AG08396 (cell line): ENCODE data around the gene CRK.
"Not testable (repeated sequence)": the region's sequence is repeated elsewhere in the genome, so short reads cannot be mapped to it uniquely, and the experiment has no call there.

Experiments used
- DNase-seq: peaks from one replicate; pipeline ENCODE4 v3.0.0; 2012; ENCODE audit warnings: low spot score, mixed read lengths

Gene CRK

DNA sequence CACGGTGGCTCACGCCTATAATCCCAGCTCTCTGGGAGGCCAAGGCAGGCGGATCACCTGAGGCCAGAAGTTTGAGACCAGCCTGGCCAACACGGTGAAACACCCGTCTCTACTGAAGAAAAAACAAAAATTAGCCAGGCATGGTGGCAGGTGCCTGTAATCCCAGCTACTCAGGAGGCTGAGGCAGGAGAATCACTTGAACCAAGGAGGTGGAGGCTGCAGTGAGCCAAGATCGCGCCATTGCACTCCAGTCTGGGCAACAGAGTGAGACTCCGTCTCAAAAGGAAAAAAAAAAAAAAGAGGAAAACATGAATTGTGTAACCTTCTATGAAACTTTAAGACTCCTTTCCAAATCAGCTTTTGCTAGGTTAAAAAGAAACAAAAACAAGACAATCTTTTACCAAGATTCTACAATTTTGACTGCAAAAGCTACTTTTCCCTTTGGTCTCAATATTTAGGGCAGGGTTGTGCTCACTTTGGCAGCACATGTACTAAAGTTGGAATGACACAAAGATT is 69.3 kb downstream of the CRK start:
- DNase-seq, result not testable (repeated sequence)

DNA sequence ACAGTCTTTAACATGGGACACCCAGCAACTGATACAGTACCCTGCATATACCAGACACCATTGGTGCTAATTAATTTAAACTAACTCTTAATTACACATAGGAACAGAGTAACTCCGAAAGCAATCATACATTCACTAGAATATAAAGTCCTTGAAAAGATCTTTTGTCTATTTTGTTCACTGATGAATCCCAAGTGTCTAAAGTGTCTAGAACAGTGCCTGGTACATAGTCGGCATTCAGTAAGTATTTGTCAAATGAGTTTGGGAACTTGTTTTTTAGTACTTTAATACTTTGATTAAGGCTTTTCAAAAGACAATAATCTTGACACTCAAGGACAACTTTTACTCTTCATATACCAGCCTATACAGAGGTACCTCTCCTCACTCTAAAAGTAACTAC is 69.8 kb downstream of the CRK start:
- DNase-seq, result no peak

DNA sequence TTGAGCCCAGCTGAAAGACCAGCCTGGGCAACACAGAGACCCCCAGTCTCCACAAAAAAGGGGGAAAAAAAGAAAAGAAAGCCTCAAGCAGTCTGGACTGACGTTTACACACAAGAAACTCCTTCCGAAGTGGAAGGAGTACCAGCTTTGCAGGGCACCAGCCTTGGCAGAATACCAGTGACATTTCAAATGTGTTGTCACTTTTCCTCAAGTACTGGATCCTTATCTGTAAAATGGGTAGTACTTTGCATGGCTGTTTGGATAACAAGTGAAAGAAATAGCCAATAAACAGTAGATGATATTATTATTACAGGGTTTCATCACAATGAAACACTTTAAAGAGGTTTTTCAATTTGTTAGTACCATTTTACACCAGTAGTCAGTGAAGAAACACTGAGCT is 70.2 kb downstream of the CRK start:
- DNase-seq, result no peak

DNA sequence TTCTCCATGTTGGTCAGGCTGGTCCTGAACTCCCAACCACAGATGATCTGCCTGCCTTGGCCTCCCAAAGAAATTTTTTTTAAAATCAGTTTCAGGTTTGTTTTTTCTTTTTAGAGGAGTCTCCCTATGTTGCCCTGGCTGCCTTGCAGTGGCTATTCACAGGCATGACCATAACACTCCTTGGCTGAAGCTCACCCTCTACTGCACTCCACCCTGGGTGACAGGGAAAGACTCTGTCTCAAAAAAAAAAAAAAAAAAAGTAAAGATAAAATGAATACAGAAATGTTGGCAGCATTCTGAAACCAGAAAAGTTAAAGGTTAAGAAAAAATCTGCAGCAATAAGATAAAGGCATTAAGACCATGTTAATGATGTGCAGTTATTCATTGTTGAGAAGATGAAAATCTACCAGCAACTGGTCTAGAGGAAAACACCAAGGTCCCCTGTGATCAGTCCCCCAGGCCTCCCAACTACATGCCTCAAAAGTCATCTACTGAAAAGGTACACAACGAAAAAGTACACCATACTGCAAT is 71.1 kb downstream of the CRK start:
- DNase-seq, result no peak

DNA sequence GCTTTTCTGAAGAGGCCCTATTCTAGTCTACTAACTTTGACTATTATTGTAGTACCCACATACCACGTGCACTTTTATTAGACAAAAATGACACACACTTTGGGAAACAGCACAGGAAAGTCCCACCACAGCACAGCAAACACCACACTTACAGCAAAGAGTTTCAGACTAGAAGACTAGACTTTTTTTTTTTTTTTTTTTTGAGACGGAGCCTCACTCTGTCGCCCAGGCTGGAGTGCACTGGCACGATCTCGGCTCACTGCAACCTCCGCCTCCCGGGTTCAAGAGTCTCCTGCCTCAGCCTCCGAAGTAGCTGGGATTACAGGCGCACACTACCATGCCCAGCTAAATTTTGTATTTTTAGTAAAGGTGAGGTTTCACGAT is 76.1 kb downstream of the CRK start:
- no peak for DNase-seq

DNA sequence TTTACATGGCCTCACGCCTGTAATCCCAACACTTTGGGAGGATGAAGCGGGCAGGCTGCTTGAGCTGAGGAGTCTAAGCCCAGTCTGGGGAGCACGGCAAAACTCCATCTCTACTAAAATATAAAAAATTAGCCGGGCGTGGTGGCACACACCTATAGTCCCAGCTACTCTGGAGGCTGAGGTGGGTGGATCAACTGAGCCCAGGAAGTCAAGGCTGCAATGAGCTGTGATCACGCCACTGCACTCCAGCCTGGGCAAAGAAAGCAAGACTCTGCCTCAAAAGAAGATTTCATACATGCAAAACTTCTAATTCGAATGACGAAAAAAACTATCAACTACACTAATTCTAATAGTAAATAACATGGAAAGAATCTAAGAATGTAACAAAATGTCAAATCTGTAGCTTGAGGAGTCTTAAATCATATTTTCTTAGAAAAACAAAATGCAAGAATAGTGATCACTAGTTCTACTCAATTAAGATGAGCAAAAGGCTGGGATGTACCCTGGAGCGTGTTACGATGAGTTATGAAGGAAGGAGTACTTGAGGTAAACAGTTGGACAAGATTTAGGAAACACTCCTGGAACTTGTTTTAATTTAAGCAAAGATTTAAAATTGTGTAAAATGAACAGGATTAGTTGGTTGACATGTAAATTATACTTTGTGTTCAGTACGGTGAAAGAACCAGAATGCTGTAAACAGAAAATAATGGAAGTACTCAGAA is 76.7 kb downstream of the CRK start:
- DNase-seq, result no peak

DNA sequence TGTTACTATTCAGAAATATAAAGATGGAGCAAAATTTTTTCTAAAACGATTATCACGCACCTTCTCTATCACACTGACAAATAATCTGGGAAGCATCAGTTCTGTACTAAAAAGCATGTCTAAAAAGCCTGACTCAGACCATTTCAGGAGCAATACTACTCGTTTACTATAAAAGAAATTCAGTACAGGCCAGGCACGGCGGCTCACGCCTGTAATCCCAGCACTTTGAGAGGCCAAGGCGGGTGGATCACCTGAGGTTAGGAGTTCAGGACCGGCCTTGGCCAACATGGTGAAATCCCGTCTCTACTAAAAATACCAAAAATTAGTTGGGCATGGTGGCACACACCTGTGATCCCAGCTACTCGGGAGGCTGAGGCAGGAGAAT is 77.6 kb downstream of the CRK start:
- not testable (repeated sequence) for DNase-seq

DNA sequence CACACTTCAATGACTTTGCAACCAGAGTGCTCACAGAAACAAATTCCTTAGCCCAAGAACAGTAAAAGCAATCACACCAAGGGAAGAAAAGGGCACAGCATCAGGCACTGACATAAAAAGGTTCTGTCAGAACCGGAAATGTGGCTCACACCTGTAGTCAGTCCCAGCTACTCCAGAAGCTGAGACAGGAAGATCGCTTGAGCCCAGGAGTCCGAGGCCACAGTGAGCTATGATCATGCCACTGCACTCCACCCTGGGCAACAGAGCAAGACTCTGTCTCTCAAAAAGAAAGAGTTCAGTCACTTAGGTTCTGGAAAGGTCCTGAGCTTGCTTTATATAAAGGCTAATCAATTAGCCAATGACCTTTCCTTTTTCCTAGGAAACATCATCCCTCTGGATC is 78.7 kb downstream of the CRK start:
- DNase-seq, result no peak

DNA sequence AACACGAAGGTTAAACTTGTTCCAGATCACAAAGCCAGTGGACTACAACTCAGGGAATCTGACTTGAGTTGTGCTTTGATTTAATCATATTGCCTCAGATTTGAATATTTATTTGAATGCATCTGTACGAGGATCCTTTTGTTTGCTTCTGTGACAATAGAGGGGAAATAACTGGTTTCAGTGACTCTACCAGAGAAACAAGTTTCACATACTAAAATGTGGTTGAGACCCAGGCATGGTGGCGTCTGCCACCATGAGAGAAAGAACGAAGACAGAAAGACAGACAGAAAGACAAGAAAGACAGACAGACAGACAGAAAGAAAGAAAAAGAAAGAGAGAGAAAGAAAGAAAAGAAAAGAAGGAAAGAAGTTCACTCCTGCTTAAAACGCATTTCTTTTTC is 80.0 kb downstream of the CRK start:
- no peak for DNase-seq

DNA sequence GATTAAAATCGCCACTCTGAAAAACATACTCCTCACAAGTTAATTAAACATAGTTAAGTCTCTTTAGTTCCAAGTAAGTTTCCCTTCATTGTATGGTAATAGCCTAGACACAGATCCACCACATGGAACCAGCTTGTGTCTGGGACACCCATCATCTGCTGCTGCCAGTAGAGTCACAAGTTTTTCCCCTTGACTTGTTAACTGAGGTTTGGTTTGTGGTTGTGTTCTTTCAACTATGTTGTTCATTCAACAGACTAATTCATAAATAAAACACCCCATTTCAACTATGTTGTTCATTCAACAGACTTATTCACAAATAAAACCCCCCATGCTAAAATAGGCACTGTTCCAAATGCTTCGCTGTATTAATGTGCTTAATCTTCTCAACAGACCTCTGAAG is 80.4 kb downstream of the CRK start:
- DNase-seq, result no peak

DNA sequence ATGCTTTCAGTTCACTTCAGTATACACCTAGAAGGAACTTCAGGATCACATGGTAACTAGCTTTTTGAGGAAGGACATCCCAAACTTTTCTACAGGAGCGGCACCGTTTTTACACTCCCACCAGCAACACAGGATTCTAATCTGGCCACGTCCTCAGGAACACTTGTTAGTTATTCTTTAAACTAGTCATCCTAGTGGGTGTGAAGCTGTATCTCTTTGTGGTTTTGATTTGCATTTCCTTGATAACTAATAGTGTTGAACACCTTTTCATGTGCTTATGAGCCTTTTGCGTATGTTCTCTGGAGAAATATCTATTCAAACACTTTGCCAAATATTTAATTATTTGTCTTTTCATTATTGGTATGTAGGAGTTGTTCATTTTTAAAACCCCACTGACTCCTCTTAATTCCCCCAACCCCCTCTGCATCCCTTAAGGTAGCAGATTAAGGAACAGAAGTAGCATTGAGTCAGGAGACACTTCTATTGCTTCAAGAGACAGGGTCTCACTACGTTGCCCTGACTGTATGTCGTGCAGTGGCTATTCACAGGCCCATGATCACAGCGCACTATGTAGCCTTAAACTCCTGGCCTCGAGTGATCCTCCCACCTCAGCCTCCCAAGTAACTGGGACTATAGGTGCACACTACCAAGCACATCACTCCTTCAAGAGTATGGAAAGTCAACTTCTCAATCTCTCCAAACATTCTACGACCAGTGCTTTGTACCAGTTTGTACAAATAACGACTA is 81.4 kb downstream of the CRK start:
- DNase-seq, result no peak

DNA sequence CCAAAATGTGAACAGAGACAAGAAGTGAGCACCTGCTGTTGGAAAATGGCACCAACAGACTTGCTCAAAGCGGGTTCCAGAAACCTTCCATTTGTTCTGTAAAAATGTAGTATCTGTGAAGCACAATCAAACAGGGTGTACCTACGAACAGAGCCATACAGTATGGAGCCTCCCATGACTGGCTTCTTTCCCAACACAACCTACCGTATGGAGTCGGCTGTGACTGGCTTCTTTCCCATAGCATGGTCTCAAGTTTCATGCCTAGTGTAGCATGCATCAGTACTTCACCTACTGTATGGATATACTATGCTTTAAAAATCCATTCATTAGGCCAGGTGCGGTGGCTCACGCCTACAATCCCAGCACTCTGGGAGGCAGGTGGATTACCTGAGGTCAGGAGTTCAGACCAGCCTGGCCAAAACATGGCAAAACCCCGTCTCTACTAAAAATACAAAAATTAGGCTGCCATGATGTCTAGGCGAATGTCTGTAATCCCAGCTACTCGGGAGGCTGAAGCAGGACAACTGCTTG is 82.3 kb downstream of the CRK start:
- DNase-seq, result no peak

DNA sequence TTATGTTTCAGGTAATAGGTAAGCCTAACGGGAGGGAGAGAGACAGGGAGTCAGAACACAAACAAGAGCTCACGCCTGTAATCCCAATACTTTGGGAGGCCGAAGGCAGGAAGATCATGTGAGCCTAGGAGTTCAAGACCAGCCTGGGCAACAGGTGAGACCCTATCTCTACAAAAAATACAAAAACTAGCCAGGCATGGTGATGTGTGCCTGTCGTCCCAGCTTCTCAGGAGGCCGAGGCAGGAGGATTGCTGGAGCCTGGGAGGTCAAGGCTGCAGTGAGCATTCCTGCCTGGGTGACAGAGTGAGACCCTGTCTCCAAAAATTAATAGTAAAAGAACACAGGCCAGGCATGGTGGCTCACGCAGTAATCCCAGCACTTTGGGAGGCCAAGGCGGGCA is 83.4 kb downstream of the CRK start:
- DNase-seq, result no peak

DNA sequence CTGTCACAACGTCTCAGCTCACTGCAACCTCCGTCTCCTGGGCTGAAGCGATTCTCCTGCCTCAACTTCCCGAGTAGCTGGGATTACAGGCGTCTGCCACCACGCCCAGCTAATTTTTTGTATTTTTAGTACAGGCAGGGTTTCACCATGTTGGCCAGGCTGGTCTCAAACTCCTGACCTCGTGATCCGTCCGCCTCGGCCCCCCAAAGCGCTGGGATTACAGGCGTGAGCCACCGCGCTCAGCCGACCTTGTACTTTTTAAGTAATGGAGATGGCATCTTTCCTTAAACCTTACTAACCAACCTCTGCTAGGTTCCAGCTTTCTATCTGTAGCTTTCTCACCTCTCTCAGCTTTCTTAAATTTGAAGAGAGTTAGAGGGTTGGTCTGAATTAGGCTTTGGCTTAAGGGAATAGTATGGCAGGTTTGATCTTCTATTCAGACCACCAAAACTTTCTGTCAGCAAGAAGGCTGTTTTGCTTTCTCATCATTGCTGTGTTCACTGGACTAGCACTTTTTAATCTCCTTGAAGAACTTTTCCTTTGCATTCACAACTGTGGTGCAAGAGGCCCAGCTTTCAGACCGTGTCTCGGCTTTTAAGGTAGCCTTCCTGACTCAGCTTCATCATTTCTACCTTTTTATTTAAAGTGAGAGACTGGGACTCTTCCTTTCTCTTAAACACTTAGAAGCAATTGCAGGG is 84.0 kb downstream of the CRK start:
- no peak for DNase-seq
